Measurements from ENCODE around the gene XCR1.
A peak's percentile ranks its signal among the peaks of the same experiment; 100 is the strongest.

XCR1 gene

DNA sequence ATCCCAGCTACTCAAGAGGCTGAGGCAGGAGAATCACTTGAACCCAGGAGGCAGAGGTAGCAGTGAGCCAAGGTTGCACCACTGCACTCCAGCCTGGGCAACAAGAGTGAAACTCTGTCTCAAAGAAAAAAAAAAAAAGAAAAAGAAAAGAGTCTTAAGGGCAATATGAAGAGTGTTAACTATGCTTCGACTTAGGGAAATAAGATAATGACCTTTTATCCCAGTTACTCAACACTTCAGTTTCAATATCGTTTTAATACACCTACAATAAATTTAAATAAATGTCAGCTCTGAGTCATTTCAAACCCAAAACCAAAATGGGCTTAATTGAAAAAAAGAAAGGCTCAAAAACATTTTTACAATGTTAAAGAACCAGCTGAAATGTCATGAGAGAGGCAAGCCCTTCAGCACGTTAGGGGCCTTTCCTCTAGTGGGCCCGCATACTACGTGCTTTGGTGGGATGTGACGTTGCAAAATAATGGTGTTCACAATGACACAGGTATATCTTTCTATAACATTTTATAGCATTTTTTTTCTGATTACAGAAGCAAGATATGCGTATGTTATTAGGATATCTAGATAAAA is 47.0 kb downstream of the XCR1 start:
- no peak for DNase-seq

- DNase-seq = no peak
These were observed 47.9 kb downstream of the XCR1 start for GRCh38 chr3:45979378-45979777.

DNA sequence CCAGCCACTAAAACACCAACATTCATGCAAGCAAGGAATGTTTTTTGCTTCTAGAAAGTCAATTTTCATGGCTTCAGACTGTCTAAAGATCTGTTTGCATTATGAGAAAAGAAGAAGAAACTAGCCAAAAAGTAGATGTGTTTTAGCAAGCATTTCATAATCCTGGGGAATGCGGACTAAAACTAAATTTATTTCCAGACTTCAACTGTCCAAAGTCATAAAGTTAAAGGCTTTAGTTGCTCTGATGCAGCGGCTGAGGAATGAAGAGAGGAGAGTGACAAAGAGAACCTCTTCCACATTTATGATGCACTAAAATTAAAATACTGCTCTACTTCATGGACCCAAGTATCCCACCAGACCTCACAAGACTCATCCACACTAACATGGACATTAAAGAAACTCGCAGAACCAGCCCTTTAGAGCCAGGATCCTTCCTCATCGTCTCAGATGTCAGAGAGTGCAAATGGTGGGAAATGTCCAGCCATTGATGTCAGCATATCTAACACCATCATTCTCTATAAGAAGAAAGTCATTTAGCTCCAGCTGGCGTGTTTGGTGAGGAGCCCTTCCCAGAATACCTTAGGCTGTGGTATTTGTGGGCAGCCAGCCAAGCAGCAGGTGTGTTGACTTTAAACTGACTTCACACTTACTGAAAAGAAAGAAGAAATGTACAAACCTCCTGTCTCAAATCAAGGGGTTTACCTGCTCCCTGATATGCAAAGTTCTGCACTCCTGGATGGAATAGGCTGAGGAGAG is 49.1 kb downstream of the XCR1 start:
- DNase-seq = no peak

DNA sequence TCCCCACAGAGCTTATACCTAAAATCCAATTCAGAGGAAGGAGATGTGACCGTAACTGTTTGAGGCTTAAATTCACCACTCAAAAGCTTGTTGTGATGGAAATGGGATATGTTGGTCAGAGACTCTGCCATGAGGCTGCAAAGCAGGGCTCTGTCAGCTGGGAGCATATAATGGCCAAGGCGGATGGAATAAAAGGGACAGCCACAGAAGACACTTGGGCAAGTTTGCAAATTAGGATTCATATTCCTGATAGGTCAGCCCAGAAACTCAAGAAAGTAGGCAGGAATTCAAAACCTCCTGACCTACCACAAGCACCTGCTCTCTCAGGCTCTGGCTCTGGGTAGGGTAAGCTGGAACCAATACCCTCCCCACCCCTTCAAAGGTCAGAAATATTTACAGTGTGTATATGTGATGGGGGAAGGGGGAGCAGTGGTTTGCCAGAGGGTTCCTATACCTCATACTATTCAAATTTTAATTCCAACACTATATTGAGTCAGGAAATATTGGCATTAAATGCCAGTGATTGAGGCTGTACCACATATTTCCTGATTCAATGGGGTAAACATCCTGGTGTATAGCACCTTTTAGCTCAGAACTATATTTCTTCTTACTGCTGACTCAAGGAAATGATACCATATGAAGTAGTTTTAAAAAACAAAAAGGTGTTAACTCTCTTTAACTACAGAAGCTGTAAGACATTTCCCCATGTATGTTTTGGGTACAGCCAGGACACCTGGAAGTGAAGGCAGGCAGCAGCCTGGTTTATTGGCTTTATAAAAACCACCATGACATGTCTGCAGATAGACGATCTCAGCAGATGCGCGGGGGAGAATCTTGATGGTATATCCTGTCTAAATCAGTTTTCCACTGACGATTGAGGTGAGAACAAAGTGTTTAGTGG is 50.8 kb downstream of the XCR1 start:
- no peak for DNase-seq

DNA sequence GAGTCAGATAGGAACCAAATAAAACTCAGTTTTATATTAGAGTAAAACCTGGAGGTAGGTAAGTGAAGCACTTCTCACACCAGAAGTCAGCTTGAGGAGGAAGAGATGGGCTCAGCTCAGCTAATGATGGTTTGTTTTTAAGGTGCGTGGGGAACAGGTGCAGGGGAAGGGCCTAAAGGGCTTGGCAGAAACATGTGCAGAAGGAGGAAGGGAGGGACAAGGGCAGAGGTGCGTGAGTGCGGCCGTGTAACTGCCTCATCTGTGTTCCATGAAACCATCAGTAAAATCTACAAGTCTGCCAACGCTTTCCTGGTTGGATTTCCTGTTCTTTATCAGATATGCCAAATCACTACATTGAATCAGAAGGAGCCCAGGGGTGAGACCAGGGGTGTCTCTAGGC is 51.6 kb downstream of the XCR1 start:
- DNase-seq = no peak

- no peak for DNase-seq
These were observed 52.6 kb downstream of the XCR1 start for GRCh38 chr3:45974686-45975085.

- DNase-seq = peak; percentile 68
These were observed 54.5 kb downstream of the XCR1 start for GRCh38 chr3:45972534-45973402.

DNA sequence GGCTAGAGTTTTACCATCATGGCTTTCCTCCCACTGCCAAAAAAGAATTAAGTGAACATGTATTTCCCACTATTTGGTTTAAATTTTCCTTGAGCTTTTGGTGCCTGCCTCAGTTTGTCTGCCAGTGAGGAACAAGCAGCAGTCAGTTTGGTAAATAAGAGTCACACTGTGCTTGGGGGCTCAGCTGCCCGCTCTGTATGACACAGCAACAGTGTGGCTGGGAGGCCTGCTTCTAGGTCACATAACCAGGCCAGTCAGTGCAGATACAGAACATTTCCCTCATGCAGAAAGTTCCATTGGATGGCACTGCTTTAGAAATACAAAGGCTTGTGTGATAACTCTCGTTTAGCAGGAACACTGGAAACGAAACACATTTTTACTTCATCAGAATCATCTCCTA is 57.3 kb downstream of the XCR1 start:
- DNase-seq = no peak

- no peak for DNase-seq
These were observed 58.2 kb downstream of the XCR1 start for GRCh38 chr3:45969116-45969515.

GRCh38 chr3:45968706-45969105 is 58.6 kb downstream of the XCR1 start:
- DNase-seq = no peak

GRCh38 chr3:45968149-45968548 is 59.1 kb downstream of the XCR1 start:
- no peak for DNase-seq

- DNase-seq = no peak
These were observed 59.6 kb downstream of the XCR1 start for GRCh38 chr3:45967724-45968123.
